ENCODE results near the gene MED12. TPM values are rescaled to one million over a fixed set of nuclear protein-coding genes. Genes with fewer than 3 reads are reported as not detected.

MED12 gene
- polyA plus RNA-seq, 4 donors = 29.2 to 69.2 (median 44.1) TPM

DNA sequence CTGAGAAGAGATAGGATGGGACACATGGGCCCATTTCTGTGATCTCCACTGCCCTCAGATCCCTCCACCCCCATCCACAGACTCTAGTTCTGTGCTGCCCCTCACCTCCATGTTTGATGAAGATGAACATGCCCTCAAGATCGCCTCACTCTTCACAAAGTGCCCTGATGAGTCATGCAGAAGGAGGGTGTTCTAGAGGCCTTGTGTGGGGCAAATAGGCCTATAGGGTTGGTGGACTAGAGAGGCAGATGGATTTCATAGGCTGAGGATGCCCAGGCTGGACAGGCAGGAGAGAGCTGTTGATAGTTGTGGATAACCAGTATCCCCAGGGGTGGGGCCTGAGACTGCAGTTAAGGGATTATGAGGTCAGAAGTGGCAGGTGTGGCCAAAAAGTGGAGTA, 12.0 kb upstream of the MED12 start, which contains the start of gene CXorf65:
Gene CXorf65, minus strand, starts transcription at position 314 of the 400 bp plus-strand sequence. Its CDS starts 184 bp downstream, at position 130.
- no peak for DNase-seq (ENCODE audit: low read depth in 4 of 4, low spot score in 2 of 4)

GRCh38 chrX:71107245-71107644, 11.2 kb upstream of the MED12 start:
- no peak for DNase-seq (ENCODE audit: low read depth in 4 of 4, low spot score in 2 of 4)

- DNase-seq (ENCODE audit: low read depth in 4 of 4, low spot score in 2 of 4) = no peak
These were observed 10.5 kb upstream of the MED12 start for GRCh38 chrX:71107762-71108360.

GRCh38 chrX:71109051-71109450, 9.3 kb upstream of the MED12 start:
- no peak for DNase-seq (ENCODE audit: low read depth in 4 of 4, low spot score in 2 of 4)

- DNase-seq (ENCODE audit: low read depth in 4 of 4, low spot score in 2 of 4) = no peak
These were observed 7.1 kb upstream of the MED12 start, which contains the start of gene IL2RG for GRCh38 chrX:71111141-71111843. Gene IL2RG, minus strand, starts transcription at chrX:71111577. Its CDS starts 38 bp downstream, at chrX:71111539.

- DNase-seq (ENCODE audit: low read depth in 4 of 4, low spot score in 2 of 4) = no peak
These were observed 6.4 kb upstream of the MED12 start for GRCh38 chrX:71111921-71112431.

DNA sequence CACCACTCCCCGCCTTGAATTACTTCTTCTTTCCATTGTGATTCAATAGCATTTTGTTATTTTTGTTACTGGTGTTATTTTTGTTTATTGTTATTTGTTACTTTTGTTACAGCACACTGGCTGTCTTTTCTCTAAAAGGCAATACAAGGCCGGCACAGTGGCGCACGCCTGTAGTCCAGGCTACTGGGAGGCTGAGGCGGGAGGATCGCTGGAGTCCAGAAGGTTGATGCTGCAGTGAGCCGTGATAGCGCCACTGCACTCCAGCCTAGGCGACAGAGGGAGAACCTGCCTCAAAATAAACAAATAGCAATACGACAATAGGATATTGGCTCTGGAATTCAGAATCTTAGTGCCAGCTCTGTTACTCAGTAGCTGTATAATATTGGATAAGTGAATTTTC, 1.0 kb upstream of the MED12 start:
- DNase-seq (ENCODE audit: low read depth in 4 of 4, low spot score in 2 of 4) = no peak

DNA sequence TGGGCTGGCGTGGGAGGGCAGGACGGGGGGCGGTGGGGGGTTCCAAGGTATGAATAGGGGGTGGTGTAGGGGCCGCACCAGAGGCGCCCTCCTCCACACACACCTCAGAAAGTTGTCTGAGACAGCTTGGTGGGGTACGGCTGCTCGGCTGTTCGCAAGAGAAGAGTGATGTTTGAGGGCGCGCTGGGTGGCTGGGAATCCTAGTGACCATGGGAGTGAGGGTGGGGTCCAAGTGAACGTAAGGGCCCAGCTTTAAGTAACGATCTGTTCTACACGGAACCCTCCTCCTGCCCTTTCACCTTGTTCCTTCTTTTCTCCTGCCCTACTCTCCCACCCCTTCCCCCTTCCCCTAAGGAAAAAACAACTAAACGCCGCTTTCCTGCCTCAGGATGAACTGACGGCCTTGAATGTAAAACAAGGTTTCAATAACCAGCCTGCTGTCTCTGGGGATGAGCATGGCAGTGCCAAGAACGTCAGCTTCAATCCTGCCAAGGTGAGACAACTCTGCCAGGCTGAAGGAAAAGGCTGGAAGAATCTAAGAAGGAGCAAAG, 664 bp downstream of the MED12 start:
- no peak for DNase-seq (ENCODE audit: low read depth in 4 of 4, low spot score in 2 of 4)

DNA sequence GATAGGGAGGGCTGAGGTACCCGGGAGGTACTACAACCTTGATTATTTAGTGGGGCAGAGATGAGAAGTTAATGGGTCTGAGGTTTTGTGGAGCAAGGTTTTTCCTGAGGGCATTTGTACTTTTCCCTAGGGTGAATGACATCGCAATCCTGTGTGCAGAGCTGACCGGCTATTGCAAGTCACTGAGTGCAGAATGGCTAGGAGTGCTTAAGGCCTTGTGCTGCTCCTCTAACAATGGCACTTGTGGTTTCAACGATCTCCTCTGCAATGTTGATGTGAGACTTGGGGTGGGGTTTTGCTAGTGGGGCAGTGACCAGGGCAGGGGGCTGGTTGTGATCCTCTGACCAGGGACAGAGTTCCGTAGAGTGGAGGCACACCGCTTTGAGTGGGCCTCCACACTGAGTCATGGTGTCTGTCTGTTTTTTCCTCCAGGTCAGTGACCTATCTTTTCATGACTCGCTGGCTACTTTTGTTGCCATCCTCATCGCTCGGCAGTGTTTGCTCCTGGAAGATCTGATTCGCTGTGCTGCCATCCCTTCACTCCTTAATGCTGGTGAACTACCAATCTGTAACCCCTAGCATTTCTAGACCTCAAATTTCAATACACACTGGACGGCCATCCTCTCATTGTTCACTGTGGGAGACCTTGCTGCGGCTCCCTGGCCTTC, 9.9 kb downstream of the MED12 start:
- no peak for DNase-seq (ENCODE audit: low read depth in 4 of 4, low spot score in 2 of 4)

DNA sequence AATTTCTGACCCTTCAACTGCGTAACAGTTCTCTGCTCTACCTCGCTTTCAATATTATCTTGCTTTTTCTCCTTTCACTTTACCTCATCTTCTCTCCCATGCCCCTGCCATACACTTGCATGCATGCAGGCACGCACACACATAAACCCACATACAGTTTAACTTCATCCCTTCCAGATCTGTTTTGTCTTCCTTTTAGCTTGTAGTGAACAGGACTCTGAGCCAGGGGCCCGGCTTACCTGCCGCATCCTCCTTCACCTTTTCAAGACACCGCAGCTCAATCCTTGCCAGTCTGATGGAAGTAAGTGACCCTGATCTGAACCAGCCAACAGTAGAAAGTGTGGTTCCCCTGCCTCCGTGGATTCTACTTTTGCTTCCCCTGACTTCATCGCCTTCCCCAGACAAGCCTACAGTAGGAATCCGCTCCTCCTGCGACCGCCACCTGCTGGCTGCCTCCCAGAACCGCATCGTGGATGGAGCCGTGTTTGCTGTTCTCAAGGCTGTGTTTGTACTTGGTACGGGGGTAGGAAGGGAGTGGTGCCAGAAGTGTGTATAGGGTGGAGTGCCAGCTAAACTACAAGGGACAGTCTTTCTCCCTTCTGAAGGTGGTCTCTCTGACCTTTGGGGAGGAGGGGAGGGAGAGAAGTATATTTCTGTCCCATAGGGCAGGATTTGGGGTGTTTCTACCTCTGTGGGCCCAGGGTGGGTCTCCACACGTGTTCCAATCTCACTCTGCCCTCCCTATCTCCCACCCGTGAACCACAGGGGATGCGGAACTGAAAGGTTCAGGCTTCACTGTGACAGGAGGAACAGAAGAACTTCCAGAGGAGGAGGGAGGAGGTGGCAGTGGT, 10.7 kb downstream of the MED12 start:
- DNase-seq (ENCODE audit: low read depth in 4 of 4, low spot score in 2 of 4) = no peak

DNA sequence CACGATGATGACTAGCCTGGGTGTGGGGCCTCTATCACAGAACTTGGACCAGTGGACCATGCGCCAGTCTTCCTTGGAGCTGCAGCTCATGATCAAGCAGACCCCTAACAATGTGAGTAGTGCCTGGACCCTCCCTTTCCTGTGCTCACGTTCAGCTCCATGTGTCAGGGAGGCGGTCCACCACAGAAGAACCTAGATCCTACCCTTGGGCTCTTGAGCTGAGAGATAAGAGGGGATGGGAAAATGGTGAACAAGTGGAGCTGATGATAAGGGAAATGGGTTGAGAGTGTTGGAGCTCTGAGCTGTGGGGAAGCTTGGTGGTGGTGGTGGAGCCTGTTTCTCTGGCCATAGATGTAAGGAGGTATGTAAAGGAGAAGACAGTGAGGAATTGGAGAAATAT, 13.1 kb downstream of the MED12 start:
- DNase-seq (ENCODE audit: low read depth in 4 of 4, low spot score in 2 of 4) = no peak

DNA sequence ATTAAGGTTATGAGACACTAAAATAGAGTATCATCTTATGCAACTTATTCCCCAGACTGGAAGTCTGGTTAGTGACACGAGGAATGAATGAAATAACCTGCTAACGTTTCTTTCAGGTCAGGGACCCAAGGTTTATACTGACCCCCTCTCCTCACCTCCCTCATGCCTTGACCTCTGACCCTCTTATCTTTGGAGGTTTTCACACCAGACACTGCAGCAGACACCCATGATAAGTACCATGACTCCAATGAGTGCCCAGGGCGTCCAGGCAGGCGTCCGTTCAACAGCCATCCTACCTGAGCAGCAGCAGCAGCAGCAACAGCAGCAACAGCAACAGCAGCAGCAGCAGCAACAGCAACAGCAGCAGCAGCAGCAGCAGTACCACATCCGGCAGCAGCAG, 22.0 kb downstream of the MED12 start:
- DNase-seq (ENCODE audit: low read depth in 4 of 4, low spot score in 2 of 4) = no peak

DNA sequence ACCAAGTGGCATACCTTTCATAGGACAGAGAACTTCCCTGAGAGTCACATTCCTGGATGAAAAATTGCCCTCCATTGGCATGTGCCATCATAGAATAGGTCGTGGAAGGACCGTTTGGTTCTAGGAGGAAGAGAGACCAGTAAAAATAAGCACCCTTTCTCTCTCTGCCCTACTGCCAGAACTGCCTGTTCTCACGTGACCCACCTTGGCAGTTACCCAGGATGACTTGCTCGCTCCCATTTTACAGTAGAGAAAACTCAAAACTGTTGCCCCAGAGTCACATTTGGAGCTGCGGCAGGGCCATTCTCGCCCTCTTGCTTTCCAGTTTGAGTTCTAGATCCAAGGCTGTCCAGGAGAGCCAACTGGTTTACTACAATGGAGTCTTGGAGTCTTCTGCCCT, 25.1 kb downstream of the MED12 start:
- DNase-seq (ENCODE audit: low read depth in 4 of 4, low spot score in 2 of 4) = no peak

DNA sequence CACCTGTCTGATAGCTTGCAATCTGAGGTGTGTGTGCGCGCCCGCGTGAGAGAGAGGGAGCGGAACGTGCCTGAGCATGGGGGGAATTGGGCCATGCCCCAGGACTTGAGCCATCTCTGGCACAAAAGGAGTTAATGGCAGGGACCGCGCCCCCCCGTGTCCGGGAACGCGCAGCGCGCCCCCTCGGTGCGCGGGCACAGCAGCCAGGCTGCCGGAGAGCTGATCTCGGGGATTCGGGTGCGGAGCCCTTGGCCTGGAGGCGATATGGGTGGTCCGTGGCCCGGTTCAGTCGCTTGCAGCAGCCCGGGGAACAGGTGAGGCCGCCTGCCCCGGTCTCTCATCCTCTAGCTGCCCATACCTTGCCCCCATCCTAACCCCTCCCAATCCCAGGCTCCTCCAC, 26.3 kb downstream of the MED12 start, which contains the start of gene NLGN3:
Gene NLGN3, plus strand, starts transcription at position 191 of the 400 bp plus-strand sequence. CDS start 2,909 bp downstream, outside the sequence.
- no peak for DNase-seq (ENCODE audit: low read depth in 4 of 4, low spot score in 2 of 4)

- DNase-seq (ENCODE audit: low read depth in 4 of 4, low spot score in 2 of 4) = no peak
These were observed 29.3 kb downstream of the MED12 start for GRCh38 chrX:71147496-71148277.

GRCh38 chrX:71148278-71148663, 29.9 kb downstream of the MED12 start:
- no peak for DNase-seq (ENCODE audit: low read depth in 4 of 4, low spot score in 2 of 4)

- no peak for DNase-seq (ENCODE audit: low read depth in 4 of 4, low spot score in 2 of 4)
These were observed 33.0 kb downstream of the MED12 start for GRCh38 chrX:71151366-71151765.

GRCh38 chrX:71154196-71154595, 35.8 kb downstream of the MED12 start:
- DNase-seq (ENCODE audit: low read depth in 4 of 4, low spot score in 2 of 4) = no peak

DNA sequence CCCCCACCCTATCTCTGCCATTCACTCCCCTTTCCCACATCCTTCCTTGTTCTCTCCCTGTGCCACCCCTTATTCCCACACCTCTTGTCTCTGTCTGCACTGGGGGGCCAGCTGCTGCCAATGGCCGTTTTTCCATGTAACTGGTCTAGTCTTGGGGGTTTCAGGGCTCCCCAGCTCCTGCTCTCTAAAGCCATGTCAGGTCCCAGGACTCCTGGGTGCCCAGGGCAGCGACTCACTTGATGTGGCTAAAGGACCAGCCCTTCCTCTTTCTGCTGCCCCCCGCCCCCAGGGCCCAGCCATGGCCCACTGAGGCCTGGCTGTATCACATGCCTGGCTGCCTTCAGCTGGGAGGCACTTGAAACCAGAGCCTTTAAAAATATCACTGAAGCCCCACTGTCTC, 36.2 kb downstream of the MED12 start:
- DNase-seq (ENCODE audit: low read depth in 4 of 4, low spot score in 2 of 4) = no peak

All from left renal cortex interstitium (tissue), 4 donors.